GM12878 (cell line): ENCODE measurements around the gene DLG1. TPM values are rescaled to one million over a fixed set of nuclear protein-coding genes. Genes with fewer than 3 reads are reported as not detected.

Experiments used
- BACH1 ChIP-seq: fragments of 450-650 bp; IDR thresholded peaks from 2 replicates; pipeline ENCODE4 v1.6.1; 2017; ENCODE audit warnings: mild to moderate bottlenecking, borderline replicate concordance
- BHLHE40 ChIP-seq, 2 experiments: fragments of 450-650 bp in 1 of 2; IDR thresholded peaks; 2 replicates each; pipeline ENCODE4 v1.6.1; 2011 to 2017; ENCODE audit warnings: low read depth in 2 of 2, borderline replicate concordance in 1 of 2, improper control_type of control experiment in 1 of 2, low read length in 1 of 2, mild to moderate bottlenecking in 1 of 2
- EED ChIP-seq: sonication (generic); IDR thresholded peaks from 2 replicates; pipeline ENCODE4 v1.6.1; 2016; ENCODE audit warnings: antibody characterized with exemption, low read depth
- EZH2 ChIP-seq: IDR thresholded peaks from 2 replicates; pipeline ENCODE4 v1.6.1; 2012; ENCODE audit warnings: low read depth, mild to moderate bottlenecking, control low read depth, inconsistent platforms, low read length, borderline replicate concordance; ENCODE audit not compliant: control insufficient read depth
- HDGF ChIP-seq: fragments of 450-650 bp; IDR thresholded peaks from 2 replicates; pipeline ENCODE4 v1.6.1; 2016; ENCODE audit warnings: antibody characterized with exemption
- LARP7 ChIP-seq: fragments of 450-650 bp; IDR thresholded peaks from 2 replicates; pipeline ENCODE4 v1.6.1; 2017; ENCODE audit warnings: mild to moderate bottlenecking
- MEF2B ChIP-seq: fragments of 450-650 bp; IDR thresholded peaks from 2 replicates; pipeline ENCODE4 v1.6.1; 2018; ENCODE audit warnings: mild to moderate bottlenecking, moderate library complexity; ENCODE audit not compliant: partially characterized antibody, poor library complexity, severe bottlenecking
- NFIC ChIP-seq: IDR thresholded peaks from 2 replicates; pipeline ENCODE4 v1.6.1; 2012; ENCODE audit warnings: low read depth, mild to moderate bottlenecking, inconsistent platforms, low read length, moderate library complexity
- NFYB ChIP-seq: IDR thresholded peaks from 2 replicates; pipeline ENCODE4 v1.6.1; 2011; ENCODE audit warnings: low read depth, mild to moderate bottlenecking, low read length, improper control_type of control experiment, moderate library complexity; ENCODE audit not compliant: insufficient read depth
- RAD21 ChIP-seq: IDR thresholded peaks from 2 replicates; pipeline ENCODE4 v1.6.1; 2011; ENCODE audit warnings: mild to moderate bottlenecking, low read depth, low read length, moderate library complexity; ENCODE audit not compliant: insufficient read depth
- RBBP5 ChIP-seq: fragments of 200-600 bp; sonication (generic); conservative IDR thresholded peaks from 2 replicates; pipeline ENCODE4 v1.6.1; 2016
- RELA ChIP-seq: fragments of 450-650 bp; IDR thresholded peaks from 2 replicates; pipeline ENCODE4 v1.8.0; 2014; ENCODE audit warnings: borderline replicate concordance; ENCODE audit not compliant: partially characterized antibody
- RFX5 ChIP-seq: IDR thresholded peaks from 2 replicates; pipeline ENCODE4 v1.6.1; 2011; ENCODE audit warnings: low read depth, low read length, improper control_type of control experiment
- STAT3 ChIP-seq: IDR thresholded peaks from 2 replicates; pipeline ENCODE4 v1.6.1; 2011; ENCODE audit warnings: low read depth, low read length, improper control_type of control experiment
- SUZ12 ChIP-seq: fragments of 200-600 bp; sonication (generic); IDR thresholded peaks from one replicate; pipeline ENCODE4 v1.6.1; 2018; ENCODE audit warnings: antibody characterized with exemption, mild to moderate bottlenecking; ENCODE audit not compliant: unreplicated experiment
- WRNIP1 ChIP-seq: IDR thresholded peaks from 2 replicates; pipeline ENCODE4 v1.6.1; 2011; ENCODE audit warnings: low read depth, low read length, improper control_type of control experiment, borderline replicate concordance
- ZNF24 ChIP-seq: fragments of 450-650 bp; IDR thresholded peaks from 2 replicates; pipeline ENCODE4 v1.6.1; 2017; ENCODE audit warnings: antibody characterized with exemption, mild to moderate bottlenecking
- polyA plus RNA-seq, 11 experiments: library from polyadenylated mRNA; depleted of rRNA in 4 of 11; unstranded in 6 of 11; stranded (reverse) in 5 of 11; fragments of >200 nt; fragmentation: Nextera tagmentation in 4 of 11; fragmentation: Illumina TruSeq in 1 of 11; extraction: Ambion mirVana in 4 of 11; extraction: Trizol in 1 of 11; gene quantifications; 1 replicate in 1 of 11; 2 replicates in 10 of 11; pipeline versions ENCODE4 v1.2.1 to v1.2.3, GENCODE V29; 2011 to 2016; ENCODE audit warnings: inconsistent platforms in 2 of 11, missing spikeins in 2 of 11, low read depth in 1 of 11
- total RNA-seq, 4 experiments: library from RNA; depleted of rRNA in 3 of 4; stranded (reverse); fragments of >200 nt in 3 of 4; fragmentation: Illumina TruSeq in 1 of 4; extraction: Trizol in 1 of 4; gene quantifications; 2 replicates each; pipeline versions ENCODE4 v1.2.1 to v1.2.3, GENCODE V29; 2013 to 2021
- TF ChIP-seq, protein P1 (sequence below): fragments of 450-650 bp; IDR thresholded peaks from 2 replicates; pipeline ENCODE4 v1.6.1; 2017; ENCODE audit warnings: mild to moderate bottlenecking, low read depth, inconsistent platforms; ENCODE audit not compliant: poor library complexity, severe bottlenecking
- TF ChIP-seq, protein P2 (sequence below): fragments of 450-650 bp; IDR thresholded peaks from 2 replicates; pipeline ENCODE4 v1.6.1; 2017; ENCODE audit warnings: mild to moderate bottlenecking, moderate library complexity
- TF ChIP-seq, protein P3 (sequence below): IDR thresholded peaks from 2 replicates; pipeline ENCODE4 v1.6.1; 2012; ENCODE audit warnings: low read depth, low read length, improper control_type of control experiment

The DLG1 gene
- total and polyA plus RNA-seq, 10 of the 15 experiments (the other 5 are each of a cell fraction or from before 2014, with no cell fraction given): 9.2 to 63.1 (median 40.1) TPM

DNA sequence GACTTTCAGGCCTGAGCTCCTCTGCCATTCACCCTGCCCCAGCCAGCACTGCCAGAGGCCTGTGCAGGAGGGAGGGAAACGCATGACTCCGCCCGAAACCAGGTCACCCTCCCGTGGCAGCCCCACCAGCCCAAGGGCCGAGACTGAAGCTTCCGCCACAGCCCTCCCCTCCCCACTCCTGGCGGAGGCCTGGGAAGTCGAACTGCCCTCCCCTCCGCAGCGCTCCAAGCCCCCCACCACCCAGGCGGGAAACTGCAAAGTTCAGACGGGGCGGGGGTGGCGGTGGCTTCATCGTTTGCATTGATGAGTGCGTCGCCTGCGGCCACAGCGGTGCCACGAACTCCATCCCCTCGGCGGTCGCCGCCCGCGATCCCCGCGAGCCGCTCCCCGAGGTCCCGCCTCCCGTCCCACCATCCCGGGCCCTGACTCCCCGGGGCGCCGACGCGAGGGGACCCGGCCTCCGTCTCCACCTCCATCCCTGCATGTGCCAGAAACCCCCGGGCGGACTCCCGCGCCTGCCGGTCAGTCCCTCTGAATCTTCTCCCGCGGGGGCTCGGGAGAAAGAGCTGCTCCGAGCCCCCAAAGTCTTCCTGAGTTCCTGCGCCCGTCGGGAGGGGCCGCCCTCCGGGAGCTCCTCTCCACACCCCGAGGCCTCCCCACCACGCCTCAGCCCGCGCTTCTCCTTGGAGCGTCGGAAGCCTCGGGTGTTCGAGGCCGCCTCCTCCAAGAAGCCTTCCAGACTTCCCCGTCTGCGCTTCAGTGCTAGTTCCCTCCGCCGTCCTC is 269.5 kb downstream of the DLG1 start (continued):
- TF ChIP-seq LARP7 (no peak), RFX5 (no peak), RBBP5 (no peak), MEF2B (no peak), EZH2 (no peak), NFIC (no peak), EED (no peak; the same call in 1 of the 2 replicates), STAT3 (no peak), ZNF24 (no peak), WRNIP1 (no peak), HDGF (no peak), NFYB (no peak), BACH1 (0 out of 2 replicates have a peak, but pooled peaks have one; percentile 18), BHLHE40 (IDR thresholded peaks at IDR 0.05; ENCODE audit: borderline replicate concordance in 1 of 2, low read depth in 2 of 2, low read length in 1 of 2) (peak; percentile 4 to 38; a peak in 2 of 4 replicates), RELA (no peak), SUZ12 (no peak), RAD21 (no peak)
- TF ChIP-seq, protein P1, sequence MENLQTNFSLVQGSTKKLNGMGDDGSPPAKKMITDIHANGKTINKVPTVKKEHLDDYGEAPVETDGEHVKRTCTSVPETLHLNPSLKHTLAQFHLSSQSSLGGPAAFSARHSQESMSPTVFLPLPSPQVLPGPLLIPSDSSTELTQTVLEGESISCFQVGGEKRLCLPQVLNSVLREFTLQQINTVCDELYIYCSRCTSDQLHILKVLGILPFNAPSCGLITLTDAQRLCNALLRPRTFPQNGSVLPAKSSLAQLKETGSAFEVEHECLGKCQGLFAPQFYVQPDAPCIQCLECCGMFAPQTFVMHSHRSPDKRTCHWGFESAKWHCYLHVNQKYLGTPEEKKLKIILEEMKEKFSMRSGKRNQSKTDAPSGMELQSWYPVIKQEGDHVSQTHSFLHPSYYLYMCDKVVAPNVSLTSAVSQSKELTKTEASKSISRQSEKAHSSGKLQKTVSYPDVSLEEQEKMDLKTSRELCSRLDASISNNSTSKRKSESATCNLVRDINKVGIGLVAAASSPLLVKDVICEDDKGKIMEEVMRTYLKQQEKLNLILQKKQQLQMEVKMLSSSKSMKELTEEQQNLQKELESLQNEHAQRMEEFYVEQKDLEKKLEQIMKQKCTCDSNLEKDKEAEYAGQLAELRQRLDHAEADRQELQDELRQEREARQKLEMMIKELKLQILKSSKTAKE: no peak
- TF ChIP-seq, protein P2, sequence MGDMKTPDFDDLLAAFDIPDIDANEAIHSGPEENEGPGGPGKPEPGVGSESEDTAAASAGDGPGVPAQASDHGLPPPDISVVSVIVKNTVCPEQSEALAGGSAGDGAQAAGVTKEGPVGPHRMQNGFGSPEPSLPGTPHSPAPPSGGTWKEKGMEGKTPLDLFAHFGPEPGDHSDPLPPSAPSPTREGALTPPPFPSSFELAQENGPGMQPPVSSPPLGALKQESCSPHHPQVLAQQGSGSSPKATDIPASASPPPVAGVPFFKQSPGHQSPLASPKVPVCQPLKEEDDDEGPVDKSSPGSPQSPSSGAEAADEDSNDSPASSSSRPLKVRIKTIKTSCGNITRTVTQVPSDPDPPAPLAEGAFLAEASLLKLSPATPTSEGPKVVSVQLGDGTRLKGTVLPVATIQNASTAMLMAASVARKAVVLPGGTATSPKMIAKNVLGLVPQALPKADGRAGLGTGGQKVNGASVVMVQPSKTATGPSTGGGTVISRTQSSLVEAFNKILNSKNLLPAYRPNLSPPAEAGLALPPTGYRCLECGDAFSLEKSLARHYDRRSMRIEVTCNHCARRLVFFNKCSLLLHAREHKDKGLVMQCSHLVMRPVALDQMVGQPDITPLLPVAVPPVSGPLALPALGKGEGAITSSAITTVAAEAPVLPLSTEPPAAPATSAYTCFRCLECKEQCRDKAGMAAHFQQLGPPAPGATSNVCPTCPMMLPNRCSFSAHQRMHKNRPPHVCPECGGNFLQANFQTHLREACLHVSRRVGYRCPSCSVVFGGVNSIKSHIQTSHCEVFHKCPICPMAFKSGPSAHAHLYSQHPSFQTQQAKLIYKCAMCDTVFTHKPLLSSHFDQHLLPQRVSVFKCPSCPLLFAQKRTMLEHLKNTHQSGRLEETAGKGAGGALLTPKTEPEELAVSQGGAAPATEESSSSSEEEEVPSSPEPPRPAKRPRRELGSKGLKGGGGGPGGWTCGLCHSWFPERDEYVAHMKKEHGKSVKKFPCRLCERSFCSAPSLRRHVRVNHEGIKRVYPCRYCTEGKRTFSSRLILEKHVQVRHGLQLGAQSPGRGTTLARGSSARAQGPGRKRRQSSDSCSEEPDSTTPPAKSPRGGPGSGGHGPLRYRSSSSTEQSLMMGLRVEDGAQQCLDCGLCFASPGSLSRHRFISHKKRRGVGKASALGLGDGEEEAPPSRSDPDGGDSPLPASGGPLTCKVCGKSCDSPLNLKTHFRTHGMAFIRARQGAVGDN: 0 out of 2 replicates have a peak, but pooled peaks have one; percentile 20
- TF ChIP-seq, protein P3, sequence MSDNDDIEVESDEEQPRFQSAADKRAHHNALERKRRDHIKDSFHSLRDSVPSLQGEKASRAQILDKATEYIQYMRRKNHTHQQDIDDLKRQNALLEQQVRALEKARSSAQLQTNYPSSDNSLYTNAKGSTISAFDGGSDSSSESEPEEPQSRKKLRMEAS: no peak
